HepG2 (cell line): ENCODE data around the gene RARA. TPM values are rescaled to one million over a fixed set of nuclear protein-coding genes. Genes with fewer than 3 reads are reported as not detected.

Experiments used
- ATAC-seq: fragments of 200-7000 bp; cut with Tn5 transposase; 3 replicates; pipeline ENCODE4 v1.9.1; 2020; ENCODE audit warnings: mild to moderate bottlenecking, moderate library complexity
- BruUV-seq: library from RNA; stranded (reverse); fragments of 400-500 nt; replicated peaks from 2 replicates; lab custom pipeline; 2021; lab: Mats Ljungman, UMichigan
- CTCF ChIA-PET: fragments of 300-600 bp; formaldehyde crosslinking; extraction: SDS; loops from one replicate; lab custom pipeline; 2021; ENCODE audit warnings: low total read pairs, inconsistent platforms, low intra/inter-chr PET ratio; lab: Yijun Ruan, JAX
- POLR2A ChIA-PET: fragments of 350-600 bp; sonication (Branson Sonifier 250); formaldehyde crosslinking; loops from one replicate; lab custom pipeline; 2020; ENCODE audit warnings: antibody characterized with exemption, inconsistent platforms; lab: Yijun Ruan, JAX
- DNase-seq: peaks from one replicate; pipeline ENCODE4 v3.0.0-alpha.2; 2015; ENCODE audit warnings: low spot score
- FAIRE-seq: peaks from 3 replicates; lab custom pipeline; 2011; peaks lifted over from hg19 to GRCh38; lab: Jason Lieb, UNC
- H2AFZ ChIP-seq: one replicate; pipeline ENCODE4 v1.6.1; 2011; ENCODE audit warnings: low read length, inconsistent platforms
- H3K27ac ChIP-seq: fragments of 300-600 bp; 3 replicates; pipeline ENCODE4 v1.8.0; 2011; ENCODE audit warnings: mixed run types, mild to moderate bottlenecking, mixed read lengths, low read length, inconsistent platforms; ENCODE audit not compliant: insufficient read depth; ENCODE audit errors: extremely low read length
- H3K27me3 ChIP-seq, 2 experiments: fragments of 200-600 bp in 1 of 2; 2 replicates in 1 of 2; 3 replicates in 1 of 2; pipeline versions ENCODE4 v1.6.0 to v1.8.0; 2011; ENCODE audit warnings: low read length in 2 of 2, mild to moderate bottlenecking in 2 of 2, moderate library complexity in 2 of 2, inconsistent platforms in 1 of 2; ENCODE audit not compliant: insufficient read depth in 2 of 2, control insufficient read depth in 1 of 2
- H3K36me3 ChIP-seq, 2 experiments: fragments of 200-600 bp in 1 of 2; replicated peaks in 1 of 2; 2 replicates in 1 of 2; 3 replicates in 1 of 2; pipeline versions ENCODE4 v1.5.1 to v1.8.0; 2011; ENCODE audit warnings: low read length in 2 of 2, inconsistent platforms in 1 of 2; ENCODE audit not compliant: insufficient read depth in 2 of 2, control insufficient read depth in 1 of 2
- H3K4me1 ChIP-seq: 2 replicates; pipeline ENCODE4 v1.5.1; 2012; ENCODE audit warnings: low read length, inconsistent platforms; ENCODE audit not compliant: insufficient read depth
- H3K4me2 ChIP-seq: 2 replicates; pipeline ENCODE4 v1.6.0; 2011; ENCODE audit warnings: low read depth, low read length, inconsistent platforms
- H3K4me3 ChIP-seq, 3 experiments: fragments of 200-600 bp in 1 of 3; sonication (generic), shearing (Covaris generic) in 1 of 3; replicated peaks in 1 of 3; 2 replicates each; pipeline ENCODE4 v1.5.1; 2011 to 2016; ENCODE audit warnings: low read length in 3 of 3, inconsistent platforms in 2 of 3, low read depth in 2 of 3, mild to moderate bottlenecking in 2 of 3, control low read depth in 1 of 3, mixed read lengths in 1 of 3; ENCODE audit not compliant: insufficient read depth in 1 of 3
- H3K79me2 ChIP-seq: one replicate; pipeline ENCODE4 v1.6.1; 2011; ENCODE audit warnings: low read length, inconsistent platforms; ENCODE audit not compliant: insufficient read depth
- H3K9ac ChIP-seq: 2 replicates; pipeline ENCODE4 v1.6.0; 2011; ENCODE audit warnings: mild to moderate bottlenecking, low read depth, low read length, inconsistent platforms; ENCODE audit not compliant: insufficient read depth
- H3K9me3 ChIP-seq: 2 replicates; pipeline ENCODE4 v1.5.1; 2012; ENCODE audit warnings: mild to moderate bottlenecking, low read length
- H4K20me1 ChIP-seq: 2 replicates; pipeline ENCODE4 v1.6.0; 2011; ENCODE audit warnings: inconsistent platforms, mild to moderate bottlenecking, low read length, moderate library complexity; ENCODE audit not compliant: insufficient read depth
- CEBPG ChIP-seq: IDR thresholded peaks from 2 replicates; pipeline ENCODE4 v1.6.1; 2016
- FOSL2 ChIP-seq: sonication (generic); formaldehyde crosslinking; IDR thresholded peaks from 2 replicates; pipeline ENCODE4 v1.4.0; 2020; ENCODE audit warnings: missing genetic modification reagents
- KDM4B ChIP-seq: sonication (generic); formaldehyde crosslinking; IDR thresholded peaks from 2 replicates; pipeline ENCODE4 v1.4.0; 2020; ENCODE audit warnings: missing genetic modification reagents
- KLF12 ChIP-seq: sonication (generic); formaldehyde crosslinking; IDR thresholded peaks from 2 replicates; pipeline ENCODE4 v1.4.0; 2020; ENCODE audit warnings: missing genetic modification reagents, borderline replicate concordance
- KMT2B ChIP-seq: IDR thresholded peaks from 2 replicates; pipeline ENCODE4 v1.6.1; 2016; ENCODE audit warnings: missing genetic modification reagents, missing compliant biosample characterization
- MAFK ChIP-seq, 2 experiments: IDR thresholded peaks in 1 of 2; conservative IDR thresholded peaks in 1 of 2; 2 replicates each; pipeline ENCODE4 v1.6.1; 2011; ENCODE audit warnings: improper control_type of control experiment in 2 of 2, low read length in 2 of 2
- NFIB ChIP-seq: sonication (generic); formaldehyde crosslinking; IDR thresholded peaks from 2 replicates; pipeline ENCODE4 v1.9.0; 2021; ENCODE audit warnings: missing genetic modification reagents, mild to moderate bottlenecking, borderline replicate concordance
- RNF2 ChIP-seq: fragments of 450-650 bp; conservative IDR thresholded peaks from 2 replicates; pipeline ENCODE4 v1.6.1; 2016; ENCODE audit warnings: low read depth
- SIX4 ChIP-seq: sonication (generic); formaldehyde crosslinking; IDR thresholded peaks from 2 replicates; pipeline ENCODE4 v1.4.0; 2020; ENCODE audit warnings: missing genetic modification reagents
- SSRP1 ChIP-seq: IDR thresholded peaks from 2 replicates; pipeline ENCODE4 v1.6.1; 2016; ENCODE audit warnings: control low read depth
- YEATS4 ChIP-seq: sonication (generic); formaldehyde crosslinking; IDR thresholded peaks from 2 replicates; pipeline ENCODE4 v1.4.0; 2020; ENCODE audit warnings: missing genetic modification reagents, borderline replicate concordance
- ZBTB42 ChIP-seq: sonication (generic); formaldehyde crosslinking; IDR thresholded peaks from 2 replicates; pipeline ENCODE4 v1.5.0; 2020; ENCODE audit warnings: mild to moderate bottlenecking, missing genetic modification reagents
- ZNF3 ChIP-seq: IDR thresholded peaks from 2 replicates; pipeline ENCODE4 v1.7.0; 2017; ENCODE audit warnings: inconsistent platforms
- ZNF382 ChIP-seq: sonication (generic); formaldehyde crosslinking; IDR thresholded peaks from 2 replicates; pipeline ENCODE4 v1.5.0; 2020; ENCODE audit warnings: missing genetic modification reagents, mild to moderate bottlenecking, borderline replicate concordance
- WGBS: methylation state at CpG from one replicate; pipeline ENCODE4 v1.1.6; 2017; ENCODE audit warnings: low lambda C conversion rate; 5-methylcytosine and 5-hydroxymethylcytosine counted together
- in situ Hi-C: cut with HindIII; loops from 2 replicates; pipeline ENCODE4 v1.10.0; 2017; ENCODE audit warnings: low pct_unique_long_range_greater_than_20kb; ENCODE audit not compliant: extremely low pct_ligation_motif_present
- intact Hi-C: fragments of 100-400 bp; cut with micrococcal nuclease; formaldehyde crosslinking; loops from one replicate; pipeline ENCODE4 v1.10.0; 2022; ENCODE audit not compliant: unreplicated experiment
- polyA plus RNA-seq, 8 experiments: library from polyadenylated mRNA; depleted of rRNA in 3 of 8; stranded (reverse) in 7 of 8; unstranded in 1 of 8; fragments of >200 nt; fragmentation: Illumina TruSeq in 4 of 8; extraction: Trizol in 4 of 8; gene quantifications; 2 replicates each; pipeline versions ENCODE4 v1.2.1 to v1.2.3, GENCODE V29; 2011 to 2016; ENCODE audit warnings: low read depth in 4 of 8, missing spikeins in 1 of 8, mixed read lengths in 1 of 8; ENCODE audit not compliant: insufficient read depth in 1 of 8
- total RNA-seq, 5 experiments: library from RNA; depleted of rRNA; stranded (reverse); fragments of >200 nt; fragmentation: Illumina TruSeq; extraction: Trizol; gene quantifications; 2 replicates each; pipeline ENCODE4 v1.2.3, GENCODE V29; 2016; ENCODE audit warnings: low read depth in 1 of 5
- TF ChIP-seq, protein P1 (sequence below): sonication (generic); formaldehyde crosslinking; IDR thresholded peaks from 2 replicates; pipeline ENCODE4 v1.4.0; 2020; ENCODE audit warnings: mild to moderate bottlenecking, missing genetic modification reagents, borderline replicate concordance
- TF ChIP-seq, protein P2 (sequence below): sonication (generic); formaldehyde crosslinking; IDR thresholded peaks from 2 replicates; pipeline ENCODE4 v1.4.0; 2020; ENCODE audit warnings: missing genetic modification reagents
- TF ChIP-seq, protein P3 (sequence below): sonication (generic); formaldehyde crosslinking; IDR thresholded peaks from 2 replicates; pipeline ENCODE4 v1.4.0; 2020; ENCODE audit warnings: missing genetic modification reagents
- TF ChIP-seq, protein P4 (sequence below): sonication (generic); formaldehyde crosslinking; IDR thresholded peaks from 2 replicates; pipeline ENCODE4 v1.4.0; 2020; ENCODE audit warnings: missing genetic modification reagents, borderline replicate concordance

The RARA gene
- total and polyA plus RNA-seq, 2 of the 13 experiments (the other 11 are each of a cell fraction or from before 2014, with no cell fraction given) = 6.4 to 8.6 TPM

DNA sequence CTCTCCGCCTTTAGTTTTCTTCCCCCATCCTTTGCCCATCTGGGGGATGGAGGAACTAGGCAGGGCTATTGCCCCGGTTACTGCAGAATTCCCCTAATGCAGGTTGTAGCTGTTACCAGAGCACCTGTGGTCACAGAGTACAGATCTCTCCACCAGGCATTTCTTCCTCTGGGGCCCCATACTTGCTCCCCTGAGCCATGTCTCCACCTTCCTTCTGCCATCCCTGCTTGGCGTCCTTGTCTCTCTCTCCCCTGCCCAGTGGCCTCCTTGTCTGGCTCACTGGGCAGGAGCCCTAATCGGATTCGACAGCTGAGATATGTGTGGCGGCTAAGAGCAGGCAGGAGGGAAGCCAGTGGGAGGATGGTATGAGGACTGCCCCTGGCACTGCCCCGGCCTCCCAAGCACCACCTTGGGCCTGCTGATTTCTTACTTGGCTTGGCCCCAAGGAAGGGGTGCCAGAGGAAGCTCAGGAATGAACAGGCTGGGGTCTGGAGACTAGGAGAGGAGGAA is 2.0 kb downstream of the RARA start:
- Histone ChIP-seq H3K4me3 (no peak overlapping the region), H3K27me3 (no peaks in the 10 kb centered on the region; a peak in 1 of 5 replicates), H3K9ac (no peak overlapping the region), H3K36me3 (no peaks in the 10 kb centered on the region), H3K27ac (no peak overlapping the region), H4K20me1 (no peaks in the 10 kb centered on the region), H3K79me2 (no peaks in the 10 kb centered on the region), H3K4me1 (peaks cover 89% of the 10 kb centered on the region), H3K4me2 (no peak overlapping the region), H3K9me3 (no peaks in the 10 kb centered on the region), H2AFZ (no peak overlapping the region)
- DNase-seq (no peak), FAIRE-seq (no peak), ATAC-seq (no peak)
- in situ Hi-C loops = no loop called here
- POLR2A ChIA-PET = interaction anchor here (0.9 kb wide), 2 partner anchors 32 to 42 kb away, joined by 3 read pairs; no protein-coding TSS in a partner anchor
- BruUV-seq = no TSS peak
- CTCF ChIA-PET = no interaction called here
- intact Hi-C loops = no loop called here
- 89% methylated on average over 7 of the region's 7 CpGs for WGBS
- TF ChIP-seq, protein P1, sequence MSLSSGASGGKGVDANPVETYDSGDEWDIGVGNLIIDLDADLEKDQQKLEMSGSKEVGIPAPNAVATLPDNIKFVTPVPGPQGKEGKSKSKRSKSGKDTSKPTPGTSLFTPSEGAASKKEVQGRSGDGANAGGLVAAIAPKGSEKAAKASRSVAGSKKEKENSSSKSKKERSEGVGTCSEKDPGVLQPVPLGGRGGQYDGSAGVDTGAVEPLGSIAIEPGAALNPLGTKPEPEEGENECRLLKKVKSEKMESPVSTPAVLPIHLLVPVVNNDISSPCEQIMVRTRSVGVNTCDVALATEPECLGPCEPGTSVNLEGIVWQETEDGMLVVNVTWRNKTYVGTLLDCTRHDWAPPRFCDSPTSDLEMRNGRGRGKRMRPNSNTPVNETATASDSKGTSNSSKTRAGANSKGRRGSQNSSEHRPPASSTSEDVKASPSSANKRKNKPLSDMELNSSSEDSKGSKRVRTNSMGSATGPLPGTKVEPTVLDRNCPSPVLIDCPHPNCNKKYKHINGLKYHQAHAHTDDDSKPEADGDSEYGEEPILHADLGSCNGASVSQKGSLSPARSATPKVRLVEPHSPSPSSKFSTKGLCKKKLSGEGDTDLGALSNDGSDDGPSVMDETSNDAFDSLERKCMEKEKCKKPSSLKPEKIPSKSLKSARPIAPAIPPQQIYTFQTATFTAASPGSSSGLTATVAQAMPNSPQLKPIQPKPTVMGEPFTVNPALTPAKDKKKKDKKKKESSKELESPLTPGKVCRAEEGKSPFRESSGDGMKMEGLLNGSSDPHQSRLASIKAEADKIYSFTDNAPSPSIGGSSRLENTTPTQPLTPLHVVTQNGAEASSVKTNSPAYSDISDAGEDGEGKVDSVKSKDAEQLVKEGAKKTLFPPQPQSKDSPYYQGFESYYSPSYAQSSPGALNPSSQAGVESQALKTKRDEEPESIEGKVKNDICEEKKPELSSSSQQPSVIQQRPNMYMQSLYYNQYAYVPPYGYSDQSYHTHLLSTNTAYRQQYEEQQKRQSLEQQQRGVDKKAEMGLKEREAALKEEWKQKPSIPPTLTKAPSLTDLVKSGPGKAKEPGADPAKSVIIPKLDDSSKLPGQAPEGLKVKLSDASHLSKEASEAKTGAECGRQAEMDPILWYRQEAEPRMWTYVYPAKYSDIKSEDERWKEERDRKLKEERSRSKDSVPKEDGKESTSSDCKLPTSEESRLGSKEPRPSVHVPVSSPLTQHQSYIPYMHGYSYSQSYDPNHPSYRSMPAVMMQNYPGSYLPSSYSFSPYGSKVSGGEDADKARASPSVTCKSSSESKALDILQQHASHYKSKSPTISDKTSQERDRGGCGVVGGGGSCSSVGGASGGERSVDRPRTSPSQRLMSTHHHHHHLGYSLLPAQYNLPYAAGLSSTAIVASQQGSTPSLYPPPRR (CRISPR knock-in tag) = no peak
- TF ChIP-seq RNF2 (no peak), CEBPG (no peak), KMT2B (CRISPR knock-in tag) (no peak), SSRP1 (CRISPR knock-in tag) (no peak), MAFK (conservative IDR thresholded peaks at IDR 0.05 in 1 of 2, IDR thresholded peaks at IDR 0.05 in 1 of 2; ENCODE audit: low read length in 2 of 2) (no peak), SIX4 (CRISPR knock-in tag) (no peak), ZNF382 (CRISPR knock-in tag) (no peak), FOSL2 (CRISPR knock-in tag) (no peak), NFIB (CRISPR knock-in tag) (no peak), KDM4B (no peak), ZBTB42 (no peak), YEATS4 (CRISPR knock-in tag) (no peak), KLF12 (CRISPR knock-in tag) (no peak), ZNF3 (no peak)
- TF ChIP-seq, protein P2, sequence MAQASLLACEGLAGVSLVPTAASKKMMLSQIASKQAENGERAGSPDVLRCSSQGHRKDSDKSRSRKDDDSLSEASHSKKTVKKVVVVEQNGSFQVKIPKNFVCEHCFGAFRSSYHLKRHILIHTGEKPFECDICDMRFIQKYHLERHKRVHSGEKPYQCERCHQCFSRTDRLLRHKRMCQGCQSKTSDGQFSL (CRISPR knock-in tag) = no peak
- TF ChIP-seq, protein P3, sequence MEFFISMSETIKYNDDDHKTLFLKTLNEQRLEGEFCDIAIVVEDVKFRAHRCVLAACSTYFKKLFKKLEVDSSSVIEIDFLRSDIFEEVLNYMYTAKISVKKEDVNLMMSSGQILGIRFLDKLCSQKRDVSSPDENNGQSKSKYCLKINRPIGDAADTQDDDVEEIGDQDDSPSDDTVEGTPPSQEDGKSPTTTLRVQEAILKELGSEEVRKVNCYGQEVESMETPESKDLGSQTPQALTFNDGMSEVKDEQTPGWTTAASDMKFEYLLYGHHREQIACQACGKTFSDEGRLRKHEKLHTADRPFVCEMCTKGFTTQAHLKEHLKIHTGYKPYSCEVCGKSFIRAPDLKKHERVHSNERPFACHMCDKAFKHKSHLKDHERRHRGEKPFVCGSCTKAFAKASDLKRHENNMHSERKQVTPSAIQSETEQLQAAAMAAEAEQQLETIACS (CRISPR knock-in tag) = no peak
- TF ChIP-seq, protein P4, sequence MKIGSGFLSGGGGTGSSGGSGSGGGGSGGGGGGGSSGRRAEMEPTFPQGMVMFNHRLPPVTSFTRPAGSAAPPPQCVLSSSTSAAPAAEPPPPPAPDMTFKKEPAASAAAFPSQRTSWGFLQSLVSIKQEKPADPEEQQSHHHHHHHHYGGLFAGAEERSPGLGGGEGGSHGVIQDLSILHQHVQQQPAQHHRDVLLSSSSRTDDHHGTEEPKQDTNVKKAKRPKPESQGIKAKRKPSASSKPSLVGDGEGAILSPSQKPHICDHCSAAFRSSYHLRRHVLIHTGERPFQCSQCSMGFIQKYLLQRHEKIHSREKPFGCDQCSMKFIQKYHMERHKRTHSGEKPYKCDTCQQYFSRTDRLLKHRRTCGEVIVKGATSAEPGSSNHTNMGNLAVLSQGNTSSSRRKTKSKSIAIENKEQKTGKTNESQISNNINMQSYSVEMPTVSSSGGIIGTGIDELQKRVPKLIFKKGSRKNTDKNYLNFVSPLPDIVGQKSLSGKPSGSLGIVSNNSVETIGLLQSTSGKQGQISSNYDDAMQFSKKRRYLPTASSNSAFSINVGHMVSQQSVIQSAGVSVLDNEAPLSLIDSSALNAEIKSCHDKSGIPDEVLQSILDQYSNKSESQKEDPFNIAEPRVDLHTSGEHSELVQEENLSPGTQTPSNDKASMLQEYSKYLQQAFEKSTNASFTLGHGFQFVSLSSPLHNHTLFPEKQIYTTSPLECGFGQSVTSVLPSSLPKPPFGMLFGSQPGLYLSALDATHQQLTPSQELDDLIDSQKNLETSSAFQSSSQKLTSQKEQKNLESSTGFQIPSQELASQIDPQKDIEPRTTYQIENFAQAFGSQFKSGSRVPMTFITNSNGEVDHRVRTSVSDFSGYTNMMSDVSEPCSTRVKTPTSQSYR = no peak
